Esophagus (tissue), 2 donors: ENCODE results near the gene BEAN1. TPM values are rescaled to one million over a fixed set of nuclear protein-coding genes. Genes with fewer than 3 reads are reported as not detected.

Experiments
- H3K27ac ChIP-seq, 2 donors: one replicate each; pipeline ENCODE4 v1.5.1; 2013; ENCODE audit warnings: low read depth in 2 of 2, mild to moderate bottlenecking in 2 of 2, inconsistent platforms in 1 of 2, low read length in 1 of 2, moderate library complexity in 1 of 2
- H3K27me3 ChIP-seq, 2 donors: one replicate each; pipeline ENCODE4 v1.6.1; 2013; ENCODE audit warnings: low read length in 2 of 2, control low read depth in 1 of 2, mild to moderate bottlenecking in 1 of 2; ENCODE audit not compliant: insufficient read depth in 2 of 2, control insufficient read depth in 1 of 2
- H3K36me3 ChIP-seq, 2 donors: one replicate each; pipeline ENCODE4 v1.6.1; 2013; ENCODE audit warnings: low read length in 1 of 2; ENCODE audit not compliant: control insufficient read depth in 2 of 2, insufficient read depth in 2 of 2
- H3K4me1 ChIP-seq, 2 donors: one replicate each; pipeline ENCODE4 v1.6.1; 2013; ENCODE audit warnings: low read length in 1 of 2; ENCODE audit not compliant: control insufficient read depth in 2 of 2, insufficient read depth in 2 of 2
- H3K4me3 ChIP-seq, 2 donors: one replicate each; pipeline ENCODE4 v1.5.1; 2013; ENCODE audit warnings: low read length in 2 of 2, mild to moderate bottlenecking in 2 of 2, low read depth in 1 of 2, moderate library complexity in 1 of 2
- H3K9me3 ChIP-seq, 2 donors: one replicate each; pipeline ENCODE4 v1.6.1; 2013; ENCODE audit warnings: mild to moderate bottlenecking in 2 of 2, low read depth in 1 of 2, low read length in 1 of 2, moderate library complexity in 1 of 2; ENCODE audit not compliant: control insufficient read depth in 2 of 2, insufficient read depth in 1 of 2
- WGBS, 2 donors: extraction: QIAGEN DNeasy Blood & Tissue Kit; methylation state at CpG; one replicate each; pipeline ENCODE4 v1.1.7; 2013; 5-methylcytosine and 5-hydroxymethylcytosine counted together
- polyA plus RNA-seq, 2 donors: library from polyadenylated mRNA; stranded (reverse); fragments of 200-250 nt; gene quantifications; one replicate each; pipeline ENCODE4 v1.2.3, GENCODE V29; 2013
- donor health status: healthy with polysubstance abuse.
- donor health status: Bipolar disorder and iron deficiency.

The BEAN1 gene
- under 1 TPM; 0.40 to 0.73 TPM for polyA plus RNA-seq

GRCh38 chr16:66427036-66427860 is at the start of gene BEAN1:
Gene BEAN1 (plus strand): TSS chr16:66427295. CDS start chr16:66437677, 10,382 bp downstream.
- 1 to 2% methylated on average over 77 to 117 of the region's 118 CpGs for WGBS, 2 donors
- H3K27ac ChIP-seq, result no peak within 1 kb of the TSS
- H3K27me3 ChIP-seq, result peaks cover 0 to 9% of the 10 kb centered on the region in 2 donors
- peaks cover 0 to 3% of the 10 kb centered on the region in 2 donors for H3K9me3 ChIP-seq
- H3K4me1 ChIP-seq, result peaks cover 3 to 7% of the 10 kb centered on the region in 2 donors
- peak within 1 kb of the TSS; percentile 37 to 62 for H3K4me3 ChIP-seq
- no peaks in the 10 kb centered on the region for H3K36me3 ChIP-seq

GRCh38 chr16:66377324-66377723 is 49.8 kb upstream of the BEAN1 start:
- 84 to 87% methylated on average over 3 of the region's 3 CpGs for WGBS, 2 donors
- H3K36me3 ChIP-seq, result no peaks in the 10 kb centered on the region
- no peaks in the 10 kb centered on the region for H3K9me3 ChIP-seq
- H3K27ac ChIP-seq, result no peak overlapping the region
- no peak overlapping the region for H3K4me3 ChIP-seq
- no peaks in the 10 kb centered on the region for H3K27me3 ChIP-seq
- H3K4me1 ChIP-seq, result no peaks in the 10 kb centered on the region

GRCh38 chr16:66378741-66379570 is 48.1 kb upstream of the BEAN1 start:
- Histone ChIP-seq H3K27ac (no peak overlapping the region), H3K36me3 (no peaks in the 10 kb centered on the region), H3K27me3 (no peaks in the 10 kb centered on the region), H3K9me3 (no peaks in the 10 kb centered on the region), H3K4me3 (no peak overlapping the region), H3K4me1 (peaks cover 0 to 3% of the 10 kb centered on the region in 2 donors)
- WGBS, 2 donors, result 57 to 60% methylated on average over 18 of the region's 18 CpGs

- no peak overlapping the region for H3K27ac ChIP-seq
- no peaks in the 10 kb centered on the region for H3K27me3 ChIP-seq
- WGBS, 2 donors, result 82 to 93% methylated on average over 3 of the region's 3 CpGs
- peaks cover 0 to 3% of the 10 kb centered on the region in 2 donors for H3K4me1 ChIP-seq
- H3K4me3 ChIP-seq, result no peak overlapping the region
- H3K36me3 ChIP-seq, result no peaks in the 10 kb centered on the region
- H3K9me3 ChIP-seq, result no peaks in the 10 kb centered on the region
These were observed 47.5 kb upstream of the BEAN1 start for GRCh38 chr16:66379571-66379941.

- Histone ChIP-seq H3K9me3 (no peaks in the 10 kb centered on the region), H3K4me3 (no peak overlapping the region), H3K36me3 (no peaks in the 10 kb centered on the region), H3K27ac (no peak overlapping the region), H3K4me1 (peaks cover 0 to 3% of the 10 kb centered on the region in 2 donors), H3K27me3 (no peaks in the 10 kb centered on the region)
- 76 to 77% methylated on average over 3 of the region's 3 CpGs for WGBS, 2 donors
These were observed 46.7 kb upstream of the BEAN1 start for GRCh38 chr16:66380421-66380820.

- Histone ChIP-seq H3K36me3 (no peaks in the 10 kb centered on the region), H3K27ac (peak overlapping the region in 1 of 2 donors; percentile 67), H3K9me3 (no peaks in the 10 kb centered on the region), H3K4me1 (peaks cover 0 to 3% of the 10 kb centered on the region in 2 donors), H3K27me3 (no peaks in the 10 kb centered on the region), H3K4me3 (no peak overlapping the region)
- WGBS, 2 donors, result 65 to 70% methylated on average over 5 of the region's 5 CpGs
These were observed 45.4 kb upstream of the BEAN1 start for GRCh38 chr16:66381585-66382170.

GRCh38 chr16:66382171-66382965 is 44.7 kb upstream of the BEAN1 start:
- H3K36me3 ChIP-seq, result no peaks in the 10 kb centered on the region
- H3K4me3 ChIP-seq, result no peak overlapping the region
- H3K4me1 ChIP-seq, result peaks cover 0 to 3% of the 10 kb centered on the region in 2 donors
- H3K9me3 ChIP-seq, result no peaks in the 10 kb centered on the region
- H3K27ac ChIP-seq, result peak overlapping the region; percentile 2 to 67
- 71 to 75% methylated on average over 13 of the region's 13 CpGs for WGBS, 2 donors
- no peaks in the 10 kb centered on the region for H3K27me3 ChIP-seq

GRCh38 chr16:66382966-66383299 is 44.2 kb upstream of the BEAN1 start:
- H3K27me3 ChIP-seq, result no peaks in the 10 kb centered on the region
- no peak overlapping the region for H3K4me3 ChIP-seq
- peak overlapping the region in 1 of 2 donors; percentile 2 for H3K27ac ChIP-seq
- WGBS, 2 donors, result 43 to 47% methylated on average over 3 of the region's 3 CpGs
- no peaks in the 10 kb centered on the region for H3K9me3 ChIP-seq
- H3K4me1 ChIP-seq, result peaks cover 0 to 3% of the 10 kb centered on the region in 2 donors
- H3K36me3 ChIP-seq, result no peaks in the 10 kb centered on the region

- no peaks in the 10 kb centered on the region for H3K9me3 ChIP-seq
- peaks cover 0 to 3% of the 10 kb centered on the region in 2 donors for H3K4me1 ChIP-seq
- 86% methylated on average over 4 of the region's 4 CpGs for WGBS, 2 donors
- peak overlapping the region in 1 of 2 donors; percentile 15 for H3K27ac ChIP-seq
- H3K27me3 ChIP-seq, result no peaks in the 10 kb centered on the region
- H3K36me3 ChIP-seq, result no peaks in the 10 kb centered on the region
- no peak overlapping the region for H3K4me3 ChIP-seq
These were observed 43.5 kb upstream of the BEAN1 start for GRCh38 chr16:66383551-66383950.
